WTC11 (cell line): Measurements from ENCODE around the gene ARMC6.

Experiments used
- CBFB ChIP-seq: sonication (generic); formaldehyde crosslinking; IDR thresholded peaks from 2 replicates; pipeline ENCODE4 v1.8.1; 2022; ENCODE audit warnings: mild to moderate bottlenecking, low read depth, missing genetic modification reagents
- CTCF ChIP-seq: fragments of 200-600 bp; IDR thresholded peaks from 2 replicates; pipeline ENCODE4 v1.8.0; 2022; ENCODE audit warnings: antibody characterized with exemption
- ELF4 ChIP-seq: sonication (generic); formaldehyde crosslinking; IDR thresholded peaks from 2 replicates; pipeline ENCODE4 v1.8.1; 2022; ENCODE audit warnings: low read depth, mild to moderate bottlenecking, moderate library complexity, missing genetic modification reagents
- SP1 ChIP-seq: sonication (generic); formaldehyde crosslinking; conservative IDR thresholded peaks from 2 replicates; pipeline ENCODE4 v1.8.1; 2022; ENCODE audit warnings: missing genetic modification reagents

DNA sequence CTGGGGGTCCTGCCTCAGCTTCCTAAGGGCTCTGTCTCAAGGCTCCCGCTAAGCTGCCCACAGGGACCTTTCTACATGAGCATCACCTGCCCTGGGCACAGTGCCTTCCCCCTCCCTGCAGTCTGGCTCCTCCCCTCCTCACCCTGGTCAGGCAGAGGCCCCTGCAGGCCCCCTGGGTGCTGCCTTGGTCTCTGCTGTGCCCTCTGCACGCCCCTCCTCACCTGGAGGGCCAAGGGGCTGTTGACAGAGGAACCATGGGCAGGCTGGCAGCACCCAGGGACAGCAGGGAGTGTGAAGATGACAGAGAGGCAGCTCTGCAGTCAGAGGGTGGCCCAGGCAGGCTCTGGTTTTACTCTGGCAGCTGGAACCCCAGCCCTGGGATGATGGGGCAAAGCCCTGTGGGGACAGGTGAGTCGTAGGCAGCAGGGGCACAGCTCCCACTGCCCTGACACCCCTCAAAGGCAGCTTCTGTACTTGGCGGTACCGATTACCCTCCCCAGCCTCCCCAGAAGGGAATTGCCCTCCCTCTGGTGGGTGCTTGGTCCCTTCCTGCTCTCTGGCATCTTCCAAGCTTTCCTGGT lies 43.2 kb upstream of the ARMC6 start:
- TF ChIP-seq CTCF: no peak
- no peak for TF ChIP-seq ELF4 (CRISPR knock-in tag)
- no peak for TF ChIP-seq CBFB
- no peak for TF ChIP-seq SP1 (CRISPR knock-in tag)
